Stimulated activated naive B cell treated with anti-CD40 and anti-IgM and Interleukin-4, amounts not matched to agents 10 μg/mL and 1 μg/mL and 100 μg/mL, for 72 hours (primary cell): ENCODE measurements around the gene TM9SF3.

Source experiments
- ATAC-seq, 2 donors: fragments of 150-1000 bp; cut with Tn5 transposase; replicated peaks; 2 replicates each; pipeline ENCODE4 v1.10.0; 2021; ENCODE audit warnings: moderate library complexity in 1 of 2
- DNase-seq: peaks from one replicate; pipeline ENCODE4 v3.0.0; 2021
- H3K27ac Mint-ChIP-seq: one replicate; pipeline ENCODE4 v1.8.0; 2022; ENCODE audit warnings: mild to moderate bottlenecking, mixed read lengths
- H3K27me3 Mint-ChIP-seq, 2 donors: one replicate each; pipeline ENCODE4 v1.8.0; 2022; ENCODE audit warnings: mixed read lengths in 2 of 2
- H3K36me3 Mint-ChIP-seq, 2 donors: one replicate each; pipeline ENCODE4 v1.8.0; 2022; ENCODE audit warnings: mixed read lengths in 2 of 2, mild to moderate bottlenecking in 1 of 2
- H3K4me1 Mint-ChIP-seq, 2 donors: one replicate each; pipeline ENCODE4 v1.8.0; 2022; ENCODE audit warnings: mixed read lengths in 2 of 2, mild to moderate bottlenecking in 1 of 2
- H3K4me3 Mint-ChIP-seq, 2 donors: one replicate each; pipeline ENCODE4 v1.8.0; 2022; ENCODE audit warnings: mild to moderate bottlenecking in 2 of 2, mixed read lengths in 2 of 2, moderate library complexity in 1 of 2
- H3K9me3 Mint-ChIP-seq, 2 donors: one replicate each; pipeline ENCODE4 v1.8.0; 2022; ENCODE audit warnings: mixed read lengths in 2 of 2, mild to moderate bottlenecking in 1 of 2

Gene TM9SF3

GRCh38 chr10:96473866-96474265, 112.9 kb downstream of the TM9SF3 start:
- Mint-ChIP-seq H3K4me3 (no peak overlapping the region), H3K27ac (no peak overlapping the region), H3K27me3 (peaks cover 36 to 49% of the 10 kb centered on the region in 2 donors), H3K36me3 (no peaks in the 10 kb centered on the region), H3K4me1 (no peaks in the 10 kb centered on the region), H3K9me3 (no peaks in the 10 kb centered on the region)
- DNase-seq = no peak
- ATAC-seq = no peak

DNA sequence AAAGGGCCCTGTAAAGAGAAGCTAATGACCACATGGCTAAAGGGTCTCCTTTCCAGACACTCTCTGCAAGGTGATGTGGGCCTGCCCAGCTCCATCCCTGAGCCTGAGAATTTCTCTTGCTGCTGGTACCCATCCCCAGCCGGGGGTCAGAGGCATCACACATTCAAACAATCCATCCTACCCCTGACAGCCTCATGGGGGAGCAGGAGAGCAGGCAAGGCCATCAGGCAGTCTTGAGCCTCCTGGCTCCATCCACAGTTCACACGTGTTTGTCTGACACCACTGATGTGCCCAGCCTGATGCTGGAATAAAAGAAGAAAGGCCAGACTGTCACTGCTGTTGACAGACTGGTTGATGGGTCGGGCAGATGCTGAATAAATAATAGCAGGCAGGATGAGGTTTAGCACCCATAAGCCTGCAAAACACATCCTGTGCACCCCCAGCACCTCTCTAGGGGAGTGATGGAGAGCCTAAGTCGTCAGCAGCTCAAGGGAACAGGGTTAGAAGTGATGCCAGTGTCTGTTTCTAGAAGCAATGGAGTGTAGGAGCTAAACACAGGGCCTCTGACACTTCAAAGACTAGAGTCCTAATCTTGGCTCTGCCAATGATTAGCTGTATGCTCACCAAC, 116.6 kb downstream of the TM9SF3 start:
- H3K36me3 Mint-ChIP-seq = no peaks in the 10 kb centered on the region
- H3K4me1 Mint-ChIP-seq = no peaks in the 10 kb centered on the region
- ATAC-seq = peak; percentile 81 to 86
- no peak overlapping the region for H3K4me3 Mint-ChIP-seq
- H3K27ac Mint-ChIP-seq = no peak overlapping the region
- peak; percentile 13 for DNase-seq
- peaks cover 37 to 41% of the 10 kb centered on the region in 2 donors for H3K27me3 Mint-ChIP-seq
- H3K9me3 Mint-ChIP-seq = no peaks in the 10 kb centered on the region

- Mint-ChIP-seq H3K4me3 (no peak overlapping the region), H3K9me3 (no peaks in the 10 kb centered on the region), H3K27me3 (peaks cover 28 to 32% of the 10 kb centered on the region in 2 donors), H3K27ac (peak overlapping the region; percentile 3), H3K4me1 (no peaks in the 10 kb centered on the region), H3K36me3 (no peaks in the 10 kb centered on the region)
- DNase-seq = no peak
- no peak for ATAC-seq
Observed at GRCh38 chr10:96468845-96469244, 118.0 kb downstream of the TM9SF3 start.
